ENCODE data around the gene ATF4. TPM values are rescaled to one million over a fixed set of nuclear protein-coding genes. Genes with fewer than 3 reads are reported as not detected.

ATF4 gene
- total RNA-seq, 1 experiment from 2014 or later, result 608 TPM

GRCh38 chr22:39490966-39491680, 29.2 kb upstream of the ATF4 start:
- no peaks in the 10 kb centered on the region for H3K9me3 ChIP-seq (ENCODE audit: control insufficient read depth in 1 of 2, insufficient read depth in 1 of 2, low read depth in 1 of 2, low read length in 2 of 2)
- H3K9me2 ChIP-seq (ENCODE audit: insufficient read depth), result no peaks in the 10 kb centered on the region
- H3K36me3 ChIP-seq (ENCODE audit: control insufficient read depth in 1 of 2, insufficient read depth in 2 of 2, low read length in 2 of 2), result no peaks in the 10 kb centered on the region
- no peak overlapping the region for H2AFZ ChIP-seq (ENCODE audit: low read depth, low read length, poor library complexity, severe bottlenecking)
- no peaks in the 10 kb centered on the region for H4K20me1 ChIP-seq (ENCODE audit: insufficient read depth)
- POLR2A ChIA-PET, result interaction anchor here (0.5 to 1.6 kb wide), 2 partner anchors 29 to 472 kb away, joined by 4 to 11 read pairs; partner anchors contain the start of gene ATF4
- intact Hi-C loops (cut with micrococcal nuclease), result no loop called here
- BruUV-seq (replicated peaks), result no TSS peak
- no peak overlapping the region for H3K4me2 ChIP-seq (ENCODE audit: low read length)
- TF ChIP-seq ZNF274 (IDR thresholded peaks at IDR 0.05; ENCODE audit: low read depth, low read length), result no peak
- no peak for TF ChIP-seq CEBPB (IDR thresholded peaks at IDR 0.05; ENCODE audit: low read depth)
- no peak for TF ChIP-seq EZH2phosphoT487 (IDR thresholded peaks at IDR 0.05; ENCODE audit: borderline replicate concordance)
- no peak for TF ChIP-seq ZBTB33 (IDR thresholded peaks at IDR 0.05; ENCODE audit: extremely low read depth, insufficient replicate concordance, low read length)
- TF ChIP-seq RAD21 (IDR thresholded peaks at IDR 0.05; ENCODE audit: low read depth), result no peak
- no peak for TF ChIP-seq EGR1 (IDR thresholded peaks at IDR 0.05; ENCODE audit: low read depth)
- no peak for TF ChIP-seq POLR2A (IDR thresholded peaks at IDR 0.05; ENCODE audit: borderline replicate concordance, extremely low read depth, insufficient read depth, insufficient read length)
- TF ChIP-seq CTCF (IDR thresholded peaks at IDR 0.05 in 2 of 3, conservative IDR thresholded peaks at IDR 0.05 in 1 of 3; ENCODE audit: borderline replicate concordance in 1 of 3, insufficient read depth in 1 of 3, low read depth in 2 of 3, low read length in 2 of 3), result no peak
- TF ChIP-seq REST (IDR thresholded peaks at IDR 0.05; ENCODE audit: low read depth), result no peak
- H3K79me2 ChIP-seq (ENCODE audit: insufficient read depth, low read length), result no peaks in the 10 kb centered on the region
- RAD21 ChIA-PET (ENCODE audit: low non-redundant PET in 1 of 2, low total read pairs in 2 of 2, uncharacterized antibody in 2 of 2, unreplicated experiment in 2 of 2), result no interaction called here
- H3K27ac ChIP-seq (ENCODE audit: low read depth, low read length), result no peak overlapping the region
- H3K27me3 ChIP-seq (ENCODE audit: insufficient read depth, low read length), result no peaks in the 10 kb centered on the region
- no peak for DNase-seq (ENCODE audit: low read depth, low spot score)
- H3K9ac ChIP-seq (ENCODE audit: low read length), result no peak overlapping the region
- no peak for ATAC-seq
- H3K4me3 ChIP-seq (replicated peaks in 1 of 2; ENCODE audit: low read depth in 1 of 2, low read length in 2 of 2), result no peak overlapping the region
- peaks cover 1 to 24% of the 10 kb centered on the region in 2 experiments; a peak in 3 of 4 replicates for H3K4me1 ChIP-seq (ENCODE audit: control insufficient read depth in 1 of 2, insufficient read depth in 2 of 2, low read length in 2 of 2)
- CTCF ChIA-PET, result interaction anchor here (1.2 to 9.0 kb wide), 2 partner anchors 38 to 546 kb away, joined by 3 to 86 read pairs; no protein-coding TSS in a partner anchor
